Fibroblast of skin of abdomen (primary cell): ENCODE data around the gene TRPM5.
A peak's percentile ranks its signal among the peaks of the same experiment; 100 is the strongest.

ENCODE experiments used
- DNase-seq: peaks from one replicate; pipeline ENCODE4 v3.0.0-alpha.2; 2013

The TRPM5 gene

DNA sequence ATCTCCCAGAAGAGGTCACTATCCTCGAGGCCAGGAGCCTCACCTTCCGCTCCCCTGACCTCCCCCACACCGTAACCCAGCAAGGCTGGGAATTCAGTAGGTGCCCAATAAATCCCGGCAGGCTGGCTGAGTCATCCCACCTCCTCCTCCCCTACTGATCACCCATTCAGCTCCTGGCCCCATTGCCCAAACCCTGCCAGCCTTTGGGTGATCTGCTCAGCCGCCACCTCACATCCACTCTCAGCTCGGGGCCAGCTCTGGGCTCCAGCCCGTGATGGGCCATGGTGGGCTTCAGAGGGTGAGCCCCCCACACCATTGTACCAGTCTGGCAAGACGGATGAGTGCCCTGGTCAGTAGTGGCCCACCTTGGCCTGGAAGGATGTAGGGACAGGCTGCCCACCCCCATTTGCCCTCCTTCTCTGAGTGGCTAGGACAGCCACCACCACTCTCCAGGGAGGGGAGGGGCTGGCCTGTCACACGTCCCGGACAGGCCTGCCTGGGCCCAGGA lies 8.2 kb downstream of the TRPM5 start:
- DNase-seq: no peak

DNA sequence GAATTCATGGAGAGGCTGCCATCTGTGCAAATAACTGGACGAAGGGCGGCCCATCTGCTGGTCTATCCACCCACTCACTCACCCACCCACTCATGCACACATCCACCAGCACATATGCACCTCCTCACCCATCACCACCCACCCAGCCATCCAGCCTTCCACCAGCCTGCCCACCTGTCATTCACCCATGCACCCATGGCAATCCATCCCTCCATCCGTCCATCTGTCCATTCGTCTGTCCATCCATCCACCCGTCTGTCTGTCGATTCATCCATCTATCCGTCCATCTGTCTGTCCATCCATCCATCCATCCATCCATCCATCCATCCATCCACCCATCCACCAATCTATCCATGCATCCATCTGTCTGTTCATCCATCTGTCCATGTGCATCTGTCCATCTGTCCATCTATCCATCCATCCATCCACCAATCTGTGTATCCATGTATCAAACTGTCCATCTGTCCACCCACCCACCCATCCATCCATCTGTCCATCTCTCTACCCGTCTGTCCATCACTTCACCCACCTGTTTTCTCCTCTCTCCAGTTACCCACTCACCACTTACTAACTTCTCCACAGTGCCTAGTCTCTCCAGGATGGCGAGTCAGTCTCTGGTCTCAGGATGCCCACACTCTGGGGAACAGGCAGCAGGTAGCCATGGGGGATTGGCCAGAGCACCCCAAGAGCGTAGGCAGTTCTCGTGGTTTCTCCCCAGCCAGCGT lies 8.9 kb downstream of the TRPM5 start:
- DNase-seq: no peak

DNA sequence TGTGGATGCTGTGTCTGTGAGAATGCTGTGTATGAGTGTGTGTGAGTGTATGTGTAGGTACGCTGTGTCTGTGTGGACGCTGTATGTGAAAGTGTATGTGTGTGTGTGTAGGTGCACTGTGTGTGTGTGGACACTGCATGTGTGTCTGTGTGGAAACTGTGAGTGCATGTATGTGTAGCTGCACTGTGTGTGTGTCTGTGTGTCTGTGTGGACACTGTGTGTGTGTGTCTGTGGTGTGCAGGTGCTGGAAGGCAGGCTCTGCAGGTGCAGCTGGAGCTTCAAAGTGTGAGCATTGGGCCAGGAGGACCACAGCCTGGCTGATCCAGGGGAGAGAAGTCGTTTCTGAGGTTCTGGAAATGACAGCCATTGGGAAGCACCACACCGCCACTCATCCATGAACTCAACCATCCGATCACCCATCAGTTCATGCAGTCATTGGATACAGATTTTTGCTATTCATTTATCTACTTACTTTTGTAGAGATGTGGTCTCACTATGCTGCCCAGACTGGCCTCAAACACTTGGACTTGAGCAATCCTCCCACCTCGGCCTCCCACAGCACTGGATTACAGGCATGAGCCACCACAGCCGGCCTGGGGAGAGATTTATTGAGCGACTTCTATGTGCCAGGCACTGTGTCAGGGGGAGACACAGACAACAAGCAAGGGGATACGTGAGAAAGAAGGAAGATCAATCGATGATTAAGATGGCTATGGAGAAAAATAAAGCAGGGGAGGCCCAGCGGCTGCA lies 9.6 kb downstream of the TRPM5 start:
- DNase-seq: no peak

DNA sequence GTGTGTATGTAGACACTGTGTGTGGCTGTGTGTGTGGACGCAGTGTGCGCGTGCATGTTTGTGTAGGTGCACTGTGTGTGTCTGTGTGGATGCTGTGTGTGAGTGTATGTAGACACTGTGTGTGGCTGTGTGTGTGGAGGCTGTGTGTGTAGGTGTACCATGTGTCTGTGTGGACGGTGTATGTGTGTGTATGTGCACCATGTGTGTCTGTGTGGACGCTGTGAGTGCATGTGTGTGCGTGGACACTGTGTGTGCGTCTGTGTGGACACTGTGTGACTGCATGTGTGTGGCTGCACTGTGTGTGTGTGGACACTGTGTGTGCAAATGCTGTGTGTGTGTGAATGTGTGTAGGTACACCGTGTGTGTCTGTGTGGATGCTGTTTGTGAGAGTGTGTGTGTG lies 10.3 kb downstream of the TRPM5 start:
- no peak for DNase-seq

DNA sequence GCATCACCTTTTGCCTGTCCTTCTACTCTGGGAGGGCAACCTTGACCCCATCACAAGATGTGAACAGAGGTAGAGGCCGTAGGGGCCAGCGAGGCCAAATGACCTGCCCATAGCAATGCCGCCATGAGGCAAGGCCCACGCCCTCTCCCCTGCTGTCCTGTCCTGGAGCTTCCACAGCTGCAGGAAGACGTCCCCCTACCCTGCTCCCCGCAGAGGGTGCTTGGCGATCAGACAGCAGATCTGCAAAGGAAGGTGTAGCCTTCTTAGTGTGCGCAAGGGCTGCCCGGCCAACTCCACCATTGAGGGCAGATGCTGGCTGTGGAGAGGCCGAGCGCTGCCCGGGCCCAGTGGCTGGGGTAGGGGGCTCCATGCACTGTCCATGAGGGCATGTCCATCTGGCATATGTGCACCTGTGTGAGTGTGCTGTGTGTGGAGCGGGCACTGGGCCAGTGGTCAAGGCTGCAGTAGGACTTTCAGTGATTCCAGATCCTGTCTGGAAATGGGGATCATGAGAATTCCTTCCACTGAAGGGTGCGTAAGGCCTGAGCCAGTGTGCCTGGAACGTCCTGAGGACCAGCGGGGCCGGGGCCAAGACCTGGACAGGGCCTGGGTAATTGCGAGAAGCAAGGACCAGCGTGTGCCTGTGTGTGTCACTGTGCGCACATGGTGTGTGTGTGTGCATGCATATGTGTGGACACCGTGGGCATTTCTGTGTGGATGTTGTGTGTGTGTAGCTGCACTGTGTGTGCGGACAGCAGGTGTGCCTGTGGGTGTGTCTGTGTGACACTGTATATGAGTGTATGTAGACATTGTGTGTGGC lies 11.0 kb downstream of the TRPM5 start:
- DNase-seq: no peak

DNA sequence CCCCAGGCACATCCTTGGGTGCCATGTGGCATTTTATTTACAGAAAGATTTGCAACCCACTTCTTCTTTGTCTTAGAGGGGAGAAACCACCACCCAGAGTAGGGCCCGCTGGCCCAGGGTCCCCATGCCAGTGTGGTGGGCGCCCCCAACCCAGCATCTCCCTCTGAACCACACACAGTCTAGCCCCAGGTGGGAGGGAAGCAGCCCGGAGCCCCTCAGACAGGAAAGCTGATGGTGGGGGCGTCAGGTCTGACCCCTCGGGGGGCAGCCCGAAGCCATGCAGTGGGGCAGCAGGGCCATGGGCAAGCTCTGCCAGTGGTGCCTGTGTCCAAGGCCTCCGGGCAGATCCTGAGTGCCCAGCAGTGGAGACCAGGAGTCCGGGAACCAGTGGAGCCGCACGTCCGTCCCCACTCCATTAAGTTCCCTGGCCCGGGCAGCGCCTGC lies 11.7 kb downstream of the TRPM5 start:
- DNase-seq: no peak

DNA sequence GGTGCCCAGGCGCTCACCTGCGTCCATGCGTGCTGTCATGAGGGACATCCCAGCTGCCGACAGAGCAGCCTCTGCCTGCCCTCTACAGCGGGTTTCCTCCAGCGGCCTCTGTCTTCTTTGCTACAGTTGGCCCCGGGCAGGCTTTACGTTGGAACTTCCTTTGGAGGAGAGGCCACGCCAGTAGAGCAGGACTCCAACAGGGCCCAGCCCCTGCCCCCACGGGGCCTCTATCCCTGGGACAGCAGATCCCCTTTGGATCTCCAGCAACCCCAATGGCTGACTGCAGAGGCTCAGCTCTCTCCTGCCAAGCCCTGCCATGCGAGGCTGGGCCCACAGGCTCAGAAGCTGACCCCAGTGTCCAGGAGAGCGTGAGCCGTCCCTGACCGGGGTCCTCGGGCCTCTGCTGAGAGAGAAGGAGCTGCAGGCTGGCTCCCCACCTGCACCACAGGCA lies 12.1 kb downstream of the TRPM5 start:
- no peak for DNase-seq

DNA sequence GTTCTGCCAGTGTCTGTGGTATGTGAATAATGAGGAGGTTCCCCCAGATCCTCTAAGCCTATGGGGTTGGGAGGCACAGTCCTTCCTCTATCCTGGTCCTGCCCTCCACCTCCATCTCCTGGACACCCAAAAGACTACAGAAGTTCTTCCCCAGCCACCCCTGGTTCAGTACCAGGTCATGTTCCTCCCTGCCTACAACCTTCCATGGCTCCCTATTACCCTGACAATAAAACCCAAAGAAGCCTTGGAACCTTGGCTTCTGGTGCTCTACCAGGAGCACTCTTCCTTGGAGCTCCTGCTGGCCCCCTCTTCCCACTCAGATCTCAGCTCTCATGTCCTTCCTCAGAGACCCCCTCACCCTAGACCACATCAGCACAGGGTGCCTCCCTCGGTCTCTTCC lies 12.9 kb downstream of the TRPM5 start:
- DNase-seq: no peak

DNA sequence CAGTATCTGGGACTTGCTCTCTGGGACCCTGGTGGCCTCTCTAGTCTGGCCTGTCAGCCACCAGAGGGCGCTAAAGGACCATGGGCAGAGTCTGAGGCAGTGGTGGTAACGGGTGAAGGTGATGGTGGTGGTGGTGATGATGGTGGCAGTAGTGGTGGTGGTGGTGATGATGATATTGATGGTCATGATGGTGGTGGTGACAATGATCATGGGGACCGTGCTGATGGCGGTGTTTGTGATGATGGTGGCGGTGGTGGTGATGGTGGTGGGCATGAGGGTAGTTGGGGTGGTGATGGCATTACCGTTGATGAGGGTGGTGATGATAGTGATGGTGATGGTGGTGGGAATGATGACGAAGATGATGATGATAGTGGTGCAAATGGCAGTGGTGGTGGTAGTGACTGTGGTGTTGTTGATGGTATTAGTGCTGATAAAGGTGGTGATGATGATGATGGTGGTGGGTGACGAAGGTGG lies 16.0 kb downstream of the TRPM5 start:
- peak; percentile 12 for DNase-seq

DNA sequence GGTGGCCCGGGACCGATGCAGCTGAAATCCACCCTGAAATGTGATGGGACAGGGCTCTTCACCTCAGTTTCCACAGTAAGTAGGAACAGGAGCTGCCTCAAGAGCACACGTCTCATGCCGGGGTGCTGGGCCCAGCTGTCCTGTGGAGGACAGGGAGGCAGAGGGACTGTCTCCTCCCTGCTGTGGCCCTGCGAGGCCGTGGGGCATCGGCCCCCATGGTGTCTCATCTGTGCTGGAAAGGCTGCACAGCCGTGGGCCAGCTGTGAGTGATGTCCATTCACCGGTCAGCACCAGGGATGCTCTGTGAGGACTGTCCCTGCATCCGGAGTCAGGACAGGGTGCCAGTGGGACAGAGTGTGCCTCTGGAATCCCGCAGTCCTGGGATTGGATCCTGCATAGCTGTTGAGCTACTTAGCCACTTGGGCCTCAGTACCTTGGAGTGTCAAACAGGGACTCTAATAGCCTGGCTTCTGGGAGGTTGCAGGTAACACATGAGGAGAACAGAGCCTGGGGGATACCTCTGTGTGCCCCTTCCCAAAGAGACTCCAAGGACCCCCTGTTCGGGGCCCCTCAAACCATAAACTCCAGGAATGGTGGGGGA lies 16.5 kb downstream of the TRPM5 start:
- no peak for DNase-seq

DNA sequence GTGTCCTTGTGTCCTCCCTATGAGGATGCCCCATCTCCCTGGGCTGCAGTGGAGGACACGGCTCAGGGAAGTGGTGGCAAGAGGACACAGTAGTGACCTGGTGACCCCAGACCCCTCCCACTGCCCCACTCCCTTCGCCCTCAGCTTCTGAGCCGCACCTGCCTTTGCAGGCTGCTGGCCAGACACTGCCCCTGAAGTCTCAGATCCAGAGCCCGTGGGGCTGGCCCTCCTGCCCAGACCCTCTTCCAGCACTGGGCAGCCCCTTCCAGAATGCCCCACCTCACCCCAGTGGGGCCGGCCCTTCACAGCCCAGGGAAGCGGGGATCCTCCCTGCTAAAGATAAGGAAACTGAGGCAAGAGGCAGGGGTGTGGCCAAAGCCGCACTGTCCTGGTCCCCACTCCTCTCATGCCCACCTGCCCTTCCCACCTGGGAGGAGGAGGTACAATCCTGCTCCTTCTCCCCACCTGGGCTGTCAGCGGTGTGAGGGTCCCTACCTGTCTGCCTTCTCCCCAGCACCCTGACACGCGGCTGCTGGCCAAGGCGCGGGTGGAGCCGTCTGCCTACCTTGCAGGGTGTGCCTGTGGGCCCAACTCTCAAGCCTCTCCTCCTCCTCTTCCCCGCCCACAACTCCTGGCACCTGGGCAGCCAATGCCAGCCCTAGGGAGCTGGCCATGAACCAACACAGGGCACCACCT lies 17.3 kb downstream of the TRPM5 start:
- DNase-seq: no peak

DNA sequence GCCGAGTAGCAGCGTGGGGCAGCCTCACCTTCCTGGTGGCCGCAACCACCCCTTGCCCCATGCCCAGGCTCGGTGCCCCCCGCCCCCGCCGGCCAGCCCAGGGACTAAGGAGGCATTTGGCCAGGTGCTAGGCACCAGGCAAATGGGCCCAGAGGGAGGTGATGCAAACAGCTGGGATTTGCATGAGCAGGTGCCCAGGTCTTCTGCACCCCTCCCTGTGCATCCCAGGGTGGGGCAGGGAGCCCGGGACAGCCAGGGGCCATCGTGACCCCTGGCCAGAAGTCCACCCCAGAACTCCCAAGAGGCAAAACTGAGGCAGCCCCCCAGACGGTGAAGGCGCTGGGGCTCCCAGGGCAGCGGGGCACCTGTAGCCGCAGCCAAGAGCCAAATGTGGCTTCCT lies 18.1 kb downstream of the TRPM5 start:
- DNase-seq: no peak

DNA sequence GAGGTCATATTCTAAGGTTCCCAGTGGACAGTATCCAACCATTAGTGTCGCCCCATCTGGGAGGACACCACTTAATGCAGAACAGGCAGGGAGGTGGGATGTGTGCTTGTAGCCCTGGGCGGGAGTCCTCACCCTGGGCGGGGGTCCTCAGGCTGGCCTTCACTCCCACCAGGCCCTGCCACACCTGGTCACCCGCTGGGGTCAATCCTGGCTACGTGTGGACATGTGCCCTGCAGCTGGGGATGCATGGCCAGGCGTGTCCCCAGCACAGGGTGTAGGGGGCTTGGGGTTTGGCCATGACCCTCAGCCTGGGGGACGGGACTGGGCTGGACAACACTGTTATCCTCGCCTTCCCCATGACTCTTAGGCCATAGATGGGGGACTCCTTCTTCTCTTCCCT lies 18.8 kb downstream of the TRPM5 start:
- DNase-seq: no peak

DNA sequence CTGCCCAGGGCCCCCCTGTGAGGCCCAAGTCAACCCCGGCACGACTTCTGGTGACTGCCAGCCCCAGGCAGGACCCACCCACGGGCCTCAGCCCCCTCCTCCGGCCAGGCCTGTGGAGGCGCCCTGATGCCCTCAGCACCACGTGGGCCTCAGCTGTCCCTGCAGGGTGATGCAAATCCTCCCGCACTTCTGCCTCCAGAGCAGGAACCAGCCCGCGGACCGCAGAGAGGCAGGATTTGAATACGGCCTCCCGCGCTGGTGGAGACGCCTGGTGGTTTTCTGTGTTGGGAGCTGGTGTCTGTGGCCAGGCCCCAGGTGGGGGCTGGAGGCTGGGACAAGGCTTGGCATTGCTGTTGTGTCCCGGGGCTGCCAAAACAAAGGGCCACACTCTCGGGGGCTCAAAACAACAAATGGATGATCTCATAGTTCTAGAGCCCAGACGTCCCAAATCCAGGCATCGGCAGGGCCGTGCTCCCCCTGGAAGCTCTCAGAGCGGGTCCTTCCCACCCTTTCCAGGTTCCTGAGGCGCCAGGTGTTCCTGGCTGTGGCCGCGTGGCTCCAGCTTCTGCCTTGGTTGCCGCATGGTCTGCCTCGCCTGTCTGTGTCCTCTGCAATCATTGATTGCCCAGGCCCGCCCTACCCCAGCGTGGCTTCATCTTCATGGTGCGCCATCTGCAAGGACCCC lies 19.4 kb downstream of the TRPM5 start:
- DNase-seq: no peak

DNA sequence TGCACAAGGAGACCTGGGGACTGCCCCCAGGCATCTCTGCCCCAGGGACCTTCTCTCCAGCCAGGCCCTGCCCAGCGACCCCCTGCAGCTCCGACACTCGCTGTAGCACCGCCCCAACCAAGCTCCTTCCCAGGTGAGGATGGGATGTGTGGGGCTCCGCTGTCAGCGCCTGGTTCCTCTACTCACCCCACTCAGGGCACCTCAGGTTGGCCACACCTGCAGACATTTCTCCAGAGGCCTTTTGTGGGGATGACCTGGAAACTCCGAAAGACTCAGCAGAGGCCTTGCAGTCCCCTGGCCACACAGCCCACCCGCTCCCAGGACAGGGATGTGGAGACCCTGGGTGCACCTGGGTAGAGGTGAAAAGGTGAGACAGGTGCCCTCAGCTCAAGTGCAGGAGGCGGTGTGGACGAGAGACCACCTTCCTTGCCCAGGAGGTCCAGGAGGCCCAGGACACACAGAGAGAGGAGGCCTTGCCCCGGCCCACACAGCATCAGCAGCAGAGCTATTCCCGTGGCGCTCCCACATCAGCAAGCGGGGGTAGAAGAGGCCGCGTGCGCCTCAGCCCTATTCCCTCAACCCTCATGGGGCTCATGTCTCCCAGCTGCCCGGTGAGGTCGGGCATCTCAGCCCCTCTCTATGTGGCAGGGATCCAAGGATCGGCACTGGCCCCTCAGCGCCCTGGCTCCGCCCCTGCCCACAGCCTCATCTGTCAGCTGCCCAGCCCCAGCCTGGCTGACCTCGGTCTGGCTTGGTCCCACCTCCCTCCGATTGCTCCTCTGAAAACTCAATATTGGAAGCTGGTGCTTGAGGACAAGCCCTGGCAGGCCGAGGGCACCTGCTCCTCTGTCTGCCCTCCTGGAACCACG lies 20.9 kb downstream of the TRPM5 start:
- no peak for DNase-seq

DNA sequence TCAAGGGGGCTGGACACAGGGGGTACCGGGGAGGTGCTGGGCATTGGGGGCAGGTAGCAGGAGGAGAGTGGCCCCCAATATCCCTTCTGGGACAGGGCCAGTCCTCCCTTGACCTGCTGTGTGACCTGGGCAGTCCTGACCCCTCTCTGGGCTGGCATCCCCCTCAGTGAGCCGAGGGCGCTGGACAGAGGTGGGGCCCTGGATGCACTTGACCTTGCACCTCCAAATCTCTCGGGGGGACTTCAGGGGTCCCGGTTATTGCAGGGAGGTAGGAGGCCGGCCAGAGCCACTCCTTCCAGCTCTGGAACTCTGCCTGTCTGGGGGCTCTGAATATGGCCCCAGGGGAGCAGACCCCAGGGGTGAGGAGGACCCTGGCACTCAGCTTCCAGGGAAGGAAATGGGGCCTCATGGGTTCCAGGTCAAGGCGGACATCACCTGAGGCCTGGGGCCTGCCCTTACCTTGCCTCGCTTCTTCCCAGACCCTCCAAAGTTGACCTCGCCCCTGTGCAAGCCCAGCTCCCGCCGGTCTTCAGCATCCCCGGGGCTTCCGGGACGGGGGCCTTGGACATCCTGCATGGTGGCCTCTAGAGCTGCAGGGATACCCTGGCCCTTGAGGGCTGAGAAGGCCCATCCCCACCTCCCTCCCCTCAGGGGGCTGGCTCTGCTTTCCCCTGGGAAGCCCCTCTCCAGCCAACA lies 21.7 kb downstream of the TRPM5 start:
- no peak for DNase-seq

DNA sequence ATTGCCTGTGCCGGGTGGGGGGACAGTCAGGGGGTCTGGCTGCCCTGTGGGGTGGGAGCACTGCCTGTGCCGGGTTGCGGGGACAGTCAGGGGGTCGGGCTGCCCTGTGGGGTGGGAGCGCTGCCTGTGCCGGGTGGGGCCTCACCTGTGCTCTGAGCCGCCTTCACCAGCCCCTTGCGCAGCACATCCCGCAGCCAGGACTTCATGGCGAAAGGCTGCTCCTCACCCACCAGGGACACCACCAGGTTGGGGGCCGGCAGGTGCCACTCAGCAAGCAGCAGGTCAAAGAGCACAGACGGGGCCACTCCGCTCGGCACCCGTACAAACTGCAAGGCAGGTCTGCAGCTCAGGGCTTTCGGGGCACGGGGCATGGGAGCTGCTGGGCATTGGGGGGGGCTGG lies 22.3 kb downstream of the TRPM5 start:
- no peak for DNase-seq

DNA sequence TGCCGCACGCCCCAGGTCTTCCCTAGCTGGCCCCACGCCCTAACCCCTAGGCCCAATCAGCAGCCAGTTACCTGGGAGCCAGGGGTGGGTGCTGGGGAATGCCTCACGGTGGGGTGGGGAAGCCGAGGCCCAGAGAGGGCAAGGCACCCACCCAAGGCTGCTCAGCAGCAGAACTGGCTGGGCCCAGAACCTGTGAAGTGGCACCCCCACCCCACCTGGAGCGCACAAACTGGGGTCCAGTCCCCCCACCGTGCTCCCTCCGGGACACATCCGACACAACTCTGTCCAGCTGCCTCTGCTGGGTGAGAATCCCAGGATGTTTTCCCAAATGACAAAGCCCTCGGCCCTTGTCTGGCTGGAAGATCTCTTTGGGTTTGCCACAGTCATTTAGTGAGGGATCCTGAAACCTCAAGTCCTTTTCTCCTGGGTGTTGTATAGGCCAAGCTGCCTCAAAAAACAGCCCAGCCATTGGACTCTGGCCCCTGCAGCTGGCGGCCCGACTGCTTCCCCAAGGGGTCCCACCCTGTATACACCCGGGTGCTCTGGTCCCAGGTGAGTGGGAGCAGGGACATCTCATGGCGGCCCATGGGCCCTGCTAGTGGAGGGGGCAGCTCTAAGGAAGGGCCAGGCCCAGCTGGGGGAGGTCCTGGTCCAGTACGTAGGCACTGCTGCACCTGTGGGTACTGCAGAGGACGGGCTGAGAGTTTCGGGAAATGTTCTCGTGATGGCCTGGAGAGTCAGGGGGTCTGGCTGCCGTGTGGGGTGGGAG lies 22.9 kb downstream of the TRPM5 start:
- no peak for DNase-seq
